Body of pancreas (tissue), 4 donors: ENCODE measurements around the gene COL18A1. TPM values are rescaled to one million over a fixed set of nuclear protein-coding genes. Genes with fewer than 3 reads are reported as not detected.
"Not testable (repeated sequence)": the region's sequence is repeated elsewhere in the genome, so short reads cannot be mapped to it uniquely, and the experiment has no call there.

Experiments
- ATAC-seq: fragments of 150-250 bp; one replicate; pipeline ENCODE4 v1.9.1; 2016
- DNase-seq, 4 donors: peaks; one replicate each; pipeline ENCODE4 v3.0.0-alpha.2; 2019
- H3K27ac ChIP-seq, 4 donors: fragments of 200-600 bp; sonication (generic); 1 replicate in 3 of 4; 2 replicates in 1 of 4; pipeline versions ENCODE4 v1.5.1 to v1.6.1; 2016 to 2019; ENCODE audit warnings: mild to moderate bottlenecking in 1 of 4, mixed read lengths in 1 of 4, moderate library complexity in 1 of 4
- H3K27me3 ChIP-seq, 2 donors: fragments of 200-600 bp; sonication (generic); one replicate each; pipeline ENCODE4 v1.6.0; 2016; ENCODE audit warnings: mild to moderate bottlenecking in 1 of 2
- H3K36me3 ChIP-seq, 2 donors: fragments of 200-600 bp; sonication (generic); replicated peaks in 1 of 2; 2 replicates each; pipeline ENCODE4 v1.5.1; 2016; ENCODE audit warnings: low read depth in 2 of 2; ENCODE audit not compliant: insufficient read depth in 1 of 2
- H3K4me1 ChIP-seq: fragments of 200-600 bp; sonication (generic); one replicate; pipeline ENCODE4 v1.6.0; 2016
- H3K4me3 ChIP-seq, 2 donors: fragments of 200-600 bp; sonication (generic); 1 replicate in 1 of 2; 2 replicates in 1 of 2; pipeline ENCODE4 v1.5.1; 2016 to 2019
- H3K9me3 ChIP-seq, 3 donors: fragments of 200-600 bp; sonication (generic); 1 replicate in 2 of 3; 2 replicates in 1 of 3; pipeline ENCODE4 v1.5.1; 2016
- POLR2A ChIP-seq, 3 donors: fragments of 450-650 bp; IDR thresholded peaks; one replicate each; pipeline ENCODE4 v1.6.1; 2016; ENCODE audit warnings: antibody characterized with exemption in 3 of 3, mild to moderate bottlenecking in 2 of 3
- WGBS, 2 donors: methylation state at CpG; one replicate each; pipeline ENCODE4 v1.1.5; 2017; 5-methylcytosine and 5-hydroxymethylcytosine counted together
- intact Hi-C: fragments of 100-400 bp; cut with DNase I; formaldehyde crosslinking; loops from one replicate; pipeline ENCODE4 v1.15.1; 2023
- total RNA-seq, 2 donors: library from RNA; depleted of rRNA; stranded (reverse); fragments of >200 nt; gene quantifications; one replicate each; pipeline ENCODE4 v1.1.0, GENCODE V29; 2016
- TF ChIP-seq, protein P1 (sequence below), 7 experiments: fragments of 450-650 bp in 4 of 7; fragments of 200-600 bp in 3 of 7; sonication (generic) in 3 of 7; IDR thresholded peaks; one replicate each; pipeline ENCODE4 v1.5.1; 2016 to 2019; ENCODE audit warnings: antibody characterized with exemption in 7 of 7

Gene COL18A1
- total RNA-seq, 2 donors from 2014 or later, result 108 to 284 TPM

DNA sequence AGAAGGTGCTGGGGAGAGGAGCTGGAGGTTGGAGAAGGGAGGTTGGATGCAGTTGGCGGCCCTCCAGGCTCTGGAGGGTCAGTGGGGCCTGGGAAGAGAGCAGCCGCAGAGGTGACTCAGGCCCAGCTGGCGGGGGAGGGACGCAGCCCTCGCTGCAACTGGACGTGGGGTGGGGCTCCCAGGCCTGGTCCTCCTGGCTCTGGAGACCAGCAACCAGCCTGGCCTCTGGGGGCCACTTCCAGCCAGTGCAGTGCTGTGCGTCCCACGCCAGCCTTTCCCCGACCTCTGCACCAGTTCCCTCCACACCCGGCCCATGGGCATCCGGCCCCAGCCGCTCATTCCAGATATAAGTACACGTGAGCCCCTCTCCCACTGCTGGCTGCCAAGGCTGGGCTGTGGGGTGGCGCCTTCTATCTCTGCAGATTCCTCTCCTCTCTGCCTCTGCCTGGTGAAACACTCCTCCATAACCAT lies 38.0 kb upstream of the COL18A1 start:
- peaks cover 0 to 3% of the 10 kb centered on the region in 2 donors for H3K27me3 ChIP-seq

DNA sequence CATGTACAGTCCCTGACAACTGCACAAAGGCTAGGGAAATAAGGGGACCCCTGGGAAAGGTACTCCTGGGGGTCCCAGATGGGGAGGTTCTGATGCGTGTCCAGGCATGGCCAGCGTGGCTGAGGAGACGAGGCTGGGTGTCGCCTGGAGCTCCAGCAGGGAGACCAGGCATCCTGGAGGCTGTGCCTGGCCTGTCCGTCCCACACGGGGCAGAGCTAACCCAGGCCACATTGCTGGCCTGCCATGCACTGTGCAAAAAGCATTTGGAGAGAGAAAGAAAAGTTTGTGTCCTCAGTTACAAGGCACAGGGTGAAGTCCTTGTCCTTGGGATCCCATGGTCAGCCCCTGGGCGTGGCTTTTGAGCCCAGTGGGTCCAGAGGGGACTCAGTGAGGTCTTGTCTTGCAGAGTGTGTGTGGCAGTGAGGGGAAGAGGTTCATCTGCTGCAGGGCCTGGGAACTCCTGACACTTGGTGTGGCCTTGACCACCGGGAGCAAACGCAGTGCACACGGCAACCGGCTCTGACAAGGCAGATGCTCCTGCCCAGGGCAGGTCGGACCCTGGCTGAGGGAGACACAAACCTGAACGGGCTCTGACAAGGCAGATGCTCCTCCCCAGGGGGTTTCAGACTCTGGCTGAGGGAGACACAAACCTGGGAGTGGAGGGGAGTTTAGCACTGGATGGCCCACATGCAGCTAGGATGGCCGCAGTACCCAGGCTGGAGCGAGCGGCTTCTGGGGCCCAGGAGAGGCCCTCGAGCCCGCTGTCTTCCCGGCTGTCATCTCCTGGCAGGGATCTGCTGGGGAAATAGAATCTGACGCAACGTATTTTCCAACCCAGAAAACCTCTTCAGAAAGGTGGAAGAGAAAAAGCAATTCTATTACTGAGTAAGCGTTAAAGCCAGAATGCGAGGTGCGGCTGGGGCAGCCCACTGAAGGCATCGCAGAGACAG lies 37.3 kb upstream of the COL18A1 start:
- H3K27me3 ChIP-seq, result peaks cover 0 to 3% of the 10 kb centered on the region in 2 donors
- H3K36me3 ChIP-seq, result no peaks in the 10 kb centered on the region
- TF ChIP-seq POLR2A (IDR thresholded peaks at IDR 0.05), result no peak
- TF ChIP-seq, protein P1, sequence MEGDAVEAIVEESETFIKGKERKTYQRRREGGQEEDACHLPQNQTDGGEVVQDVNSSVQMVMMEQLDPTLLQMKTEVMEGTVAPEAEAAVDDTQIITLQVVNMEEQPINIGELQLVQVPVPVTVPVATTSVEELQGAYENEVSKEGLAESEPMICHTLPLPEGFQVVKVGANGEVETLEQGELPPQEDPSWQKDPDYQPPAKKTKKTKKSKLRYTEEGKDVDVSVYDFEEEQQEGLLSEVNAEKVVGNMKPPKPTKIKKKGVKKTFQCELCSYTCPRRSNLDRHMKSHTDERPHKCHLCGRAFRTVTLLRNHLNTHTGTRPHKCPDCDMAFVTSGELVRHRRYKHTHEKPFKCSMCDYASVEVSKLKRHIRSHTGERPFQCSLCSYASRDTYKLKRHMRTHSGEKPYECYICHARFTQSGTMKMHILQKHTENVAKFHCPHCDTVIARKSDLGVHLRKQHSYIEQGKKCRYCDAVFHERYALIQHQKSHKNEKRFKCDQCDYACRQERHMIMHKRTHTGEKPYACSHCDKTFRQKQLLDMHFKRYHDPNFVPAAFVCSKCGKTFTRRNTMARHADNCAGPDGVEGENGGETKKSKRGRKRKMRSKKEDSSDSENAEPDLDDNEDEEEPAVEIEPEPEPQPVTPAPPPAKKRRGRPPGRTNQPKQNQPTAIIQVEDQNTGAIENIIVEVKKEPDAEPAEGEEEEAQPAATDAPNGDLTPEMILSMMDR (IDR thresholded peaks at IDR 0.05), result no peak
- H3K27ac ChIP-seq, result peak overlapping the region; percentile 36 to 96 (median 94)
- no peak overlapping the region for H3K4me3 ChIP-seq
- peaks cover 43% of the 10 kb centered on the region for H3K4me1 ChIP-seq
- WGBS, 2 donors, result 49 to 59% methylated on average over 18 to 25 of the region's 25 CpGs
- intact Hi-C loops, result no loop called here
- no peaks in the 10 kb centered on the region for H3K9me3 ChIP-seq
- no peak for DNase-seq
- ATAC-seq, result no peak

More for the DNA sequence above, 38.0 kb upstream of the COL18A1 start:
- H3K9me3 ChIP-seq, result no peaks in the 10 kb centered on the region
- ATAC-seq (peak; percentile 10), DNase-seq (peak; percentile 55 to 65 (median 59))
- intact Hi-C loops, result no loop called here
- peak overlapping the region; percentile 36 to 96 (median 94) for H3K27ac ChIP-seq
- H3K4me3 ChIP-seq, result no peak overlapping the region
- WGBS, 2 donors, result 44 to 45% methylated on average over 5 to 14 of the region's 14 CpGs
- TF ChIP-seq POLR2A (IDR thresholded peaks at IDR 0.05), result no peak
- TF ChIP-seq, protein P1 (IDR thresholded peaks at IDR 0.05), result no peak
- no peaks in the 10 kb centered on the region for H3K36me3 ChIP-seq
- H3K4me1 ChIP-seq, result peaks cover 43% of the 10 kb centered on the region

DNA sequence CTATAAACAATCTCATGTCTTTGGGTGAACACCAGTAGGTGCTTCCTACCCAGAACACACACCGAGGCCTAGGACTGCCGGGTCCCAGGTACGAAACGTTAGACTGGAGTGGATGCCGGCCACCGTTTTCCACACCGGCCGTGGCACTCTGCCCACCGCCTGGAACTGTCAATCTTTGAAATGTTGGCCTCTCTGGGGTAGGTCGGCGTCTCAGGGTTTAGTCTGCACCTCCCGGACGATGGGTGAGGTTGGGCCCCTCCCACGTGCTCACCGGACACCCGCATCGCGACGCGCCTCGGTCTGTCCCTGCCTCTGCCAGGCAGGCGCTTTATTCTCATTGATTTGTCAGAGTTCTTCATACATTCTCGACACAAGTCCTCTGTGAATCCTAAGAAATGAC lies 35.9 kb upstream of the COL18A1 start:
- peaks cover 30% of the 10 kb centered on the region for H3K4me1 ChIP-seq
- H3K9me3 ChIP-seq, DNase-seq, H3K4me3 ChIP-seq, H3K36me3 ChIP-seq, H3K27me3 ChIP-seq, intact Hi-C loops, H3K27ac ChIP-seq, ATAC-seq: not testable (repeated sequence)
- 75 to 85% methylated on average over 14 to 23 of the region's 23 CpGs for WGBS, 2 donors

DNA sequence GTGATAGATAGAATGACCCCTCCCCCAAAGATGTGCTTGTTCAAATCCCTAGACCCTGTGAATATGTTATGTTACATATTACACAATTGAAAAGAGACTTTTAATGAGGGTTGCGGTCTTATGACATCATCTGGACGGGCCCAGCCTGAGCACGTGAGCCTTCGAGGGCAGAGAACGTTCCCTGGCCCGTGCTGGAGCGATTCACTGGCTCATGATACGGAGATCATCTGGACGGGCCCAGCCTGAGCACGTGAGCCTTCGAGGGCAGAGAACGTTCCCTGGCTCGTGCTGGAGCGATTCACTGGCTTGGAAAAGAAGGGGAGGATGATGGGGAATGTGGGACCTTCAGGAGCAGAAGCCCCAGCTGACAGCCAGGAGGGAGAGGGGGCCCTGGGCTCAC lies 34.4 kb upstream of the COL18A1 start:
- peaks cover 0 to 3% of the 10 kb centered on the region in 2 donors for H3K27me3 ChIP-seq
- DNase-seq, result no peak
- no peak overlapping the region for H3K27ac ChIP-seq
- ATAC-seq, result no peak
- no peak overlapping the region for H3K4me3 ChIP-seq
- WGBS, 2 donors, result 46 to 71% methylated on average over 7 to 14 of the region's 14 CpGs
- intact Hi-C loops, result no loop called here
- H3K36me3 ChIP-seq, result no peaks in the 10 kb centered on the region
- TF ChIP-seq, protein P1 (IDR thresholded peaks at IDR 0.05), result no peak
- no peak for TF ChIP-seq POLR2A (IDR thresholded peaks at IDR 0.05)
- H3K9me3 ChIP-seq, result no peaks in the 10 kb centered on the region
- H3K4me1 ChIP-seq, result peaks cover 16% of the 10 kb centered on the region

DNA sequence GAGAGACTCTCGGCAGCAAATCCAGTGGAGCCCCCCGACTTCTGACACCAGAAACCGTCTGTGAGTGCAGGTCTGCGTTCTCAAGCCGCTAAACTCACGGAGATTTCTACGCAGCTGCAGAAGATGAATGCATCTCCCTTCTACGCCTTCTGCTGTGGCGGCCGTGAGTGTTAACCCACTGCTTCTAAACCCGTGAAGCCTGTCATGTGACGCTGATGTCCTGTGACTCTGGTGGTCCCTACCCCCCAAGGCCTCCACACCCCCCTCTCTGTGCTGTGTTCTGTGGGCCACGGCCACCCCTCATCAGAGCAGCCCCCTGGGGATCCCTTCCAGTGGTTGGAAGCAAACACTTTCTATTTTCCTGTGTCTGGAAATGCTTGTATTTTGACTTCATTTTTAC lies 33.9 kb upstream of the COL18A1 start:
- intact Hi-C loops, result no loop called here
- ATAC-seq (no peak), DNase-seq (no peak)
- no peaks in the 10 kb centered on the region for H3K36me3 ChIP-seq
- 57 to 82% methylated on average over 13 of the region's 13 CpGs for WGBS, 2 donors
- TF ChIP-seq POLR2A (IDR thresholded peaks at IDR 0.05), result no peak
- TF ChIP-seq, protein P1 (IDR thresholded peaks at IDR 0.05), result no peak
- no peaks in the 10 kb centered on the region for H3K9me3 ChIP-seq
- no peak overlapping the region for H3K4me3 ChIP-seq
- no peak overlapping the region for H3K27ac ChIP-seq
- peaks cover 15% of the 10 kb centered on the region for H3K4me1 ChIP-seq
- H3K27me3 ChIP-seq, result peaks cover 0 to 3% of the 10 kb centered on the region in 2 donors
